HG03039 (cell line): ENCODE measurements around the gene PER3.
A peak's percentile ranks its signal among the peaks of the same experiment; 100 is the strongest.
"Not testable (repeated sequence)": the region's sequence is repeated elsewhere in the genome, so short reads cannot be mapped to it uniquely, and the experiment has no call there.

Experiments
- ATAC-seq: cut with Tn5 transposase; IDR thresholded peaks from one replicate; pipeline ENCODE4 v1.9.1; 2021; ENCODE audit warnings: mild to moderate bottlenecking, moderate library complexity; ENCODE audit not compliant: unreplicated experiment

PER3 gene

DNA sequence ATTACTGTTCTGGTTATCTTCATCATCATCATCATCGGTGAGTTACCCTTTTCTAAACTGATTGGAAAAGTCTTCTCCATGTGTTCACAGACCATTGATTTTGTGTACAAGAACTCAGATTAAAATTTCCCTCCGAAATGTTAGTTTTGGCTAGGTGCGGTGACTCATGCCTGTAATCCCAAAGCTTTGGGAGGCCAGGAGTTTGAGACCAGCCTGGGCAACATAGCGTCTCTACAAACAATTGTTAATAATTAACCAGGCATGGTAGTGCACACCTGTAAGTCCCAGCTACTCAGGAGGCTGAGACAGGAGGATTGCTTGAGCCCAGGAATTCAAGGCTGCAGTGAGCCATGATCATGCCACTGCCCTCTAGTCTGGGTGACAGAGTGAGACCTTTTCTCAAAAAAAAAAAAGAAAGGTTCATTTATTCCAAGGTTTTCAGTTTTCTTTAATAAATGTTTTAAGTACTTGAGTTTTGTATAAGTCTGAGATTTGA is 5.9 kb upstream of the PER3 start:
- no peak for ATAC-seq

DNA sequence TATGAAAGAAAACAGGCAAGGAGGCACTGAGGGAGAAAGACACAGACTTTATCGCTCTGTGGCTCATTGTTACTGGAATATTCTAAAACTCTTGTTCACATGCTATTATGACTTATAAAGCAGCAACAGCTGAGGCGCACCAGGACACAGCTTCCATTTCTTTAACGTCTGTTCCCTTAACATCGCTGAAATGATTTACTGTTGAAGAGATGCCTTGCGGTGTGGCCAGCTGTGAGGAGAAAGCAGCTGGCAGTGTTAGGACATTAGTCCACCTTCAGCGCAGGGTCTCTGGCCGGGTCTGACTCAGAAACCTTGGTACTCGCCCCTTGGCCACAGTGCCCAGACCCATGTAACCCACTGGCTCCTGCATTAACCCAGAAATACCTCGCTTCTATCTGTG is 3.1 kb upstream of the PER3 start:
- ATAC-seq = no peak

DNA sequence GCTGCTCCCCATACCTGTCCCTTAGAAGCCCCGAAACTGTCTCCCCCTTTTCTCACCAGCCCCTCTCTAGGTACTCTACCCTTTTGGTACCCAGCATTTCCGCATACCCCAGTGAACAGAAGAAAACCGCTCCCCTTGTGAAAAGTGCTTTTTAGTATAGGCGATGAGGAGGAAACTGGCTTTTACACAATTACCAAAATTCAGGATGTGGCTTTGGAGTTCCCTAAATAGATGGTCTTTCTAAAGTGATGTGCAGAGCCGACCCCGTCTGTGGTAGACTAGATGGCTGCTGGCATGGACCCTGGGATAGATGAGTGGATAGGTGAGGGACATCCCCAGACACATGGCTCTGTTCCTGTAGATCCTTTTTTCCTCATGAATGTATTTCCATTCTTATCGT is 2.6 kb upstream of the PER3 start:
- ATAC-seq = no peak

DNA sequence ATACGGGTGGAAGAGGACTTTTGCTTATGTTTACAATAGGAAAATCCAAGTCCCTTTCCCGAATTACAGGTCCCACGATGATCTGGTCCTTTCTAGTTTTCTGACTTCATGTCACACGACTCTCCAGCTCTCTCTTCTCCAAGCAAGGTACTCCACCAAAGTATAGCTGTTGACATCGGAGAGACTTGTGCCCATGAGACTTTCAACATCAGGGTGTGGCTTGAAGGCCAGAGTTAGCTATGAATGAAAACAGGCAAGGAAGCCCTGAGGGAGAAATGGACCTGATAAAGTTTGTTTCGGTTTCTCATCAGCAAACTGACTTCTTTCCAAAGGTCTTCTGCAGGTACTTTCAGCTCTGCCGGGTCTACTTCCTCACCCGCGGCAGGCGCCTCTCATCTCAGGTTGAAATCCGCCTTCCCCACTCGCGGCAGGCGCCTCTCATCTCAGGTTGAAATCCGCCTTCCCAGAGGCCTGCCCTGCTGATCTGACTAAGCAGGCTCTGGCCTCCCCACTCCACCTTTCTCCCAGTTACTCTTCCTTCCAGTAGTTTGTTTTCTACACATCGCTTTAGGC is 2.1 kb upstream of the PER3 start:
- ATAC-seq = no peak

DNA sequence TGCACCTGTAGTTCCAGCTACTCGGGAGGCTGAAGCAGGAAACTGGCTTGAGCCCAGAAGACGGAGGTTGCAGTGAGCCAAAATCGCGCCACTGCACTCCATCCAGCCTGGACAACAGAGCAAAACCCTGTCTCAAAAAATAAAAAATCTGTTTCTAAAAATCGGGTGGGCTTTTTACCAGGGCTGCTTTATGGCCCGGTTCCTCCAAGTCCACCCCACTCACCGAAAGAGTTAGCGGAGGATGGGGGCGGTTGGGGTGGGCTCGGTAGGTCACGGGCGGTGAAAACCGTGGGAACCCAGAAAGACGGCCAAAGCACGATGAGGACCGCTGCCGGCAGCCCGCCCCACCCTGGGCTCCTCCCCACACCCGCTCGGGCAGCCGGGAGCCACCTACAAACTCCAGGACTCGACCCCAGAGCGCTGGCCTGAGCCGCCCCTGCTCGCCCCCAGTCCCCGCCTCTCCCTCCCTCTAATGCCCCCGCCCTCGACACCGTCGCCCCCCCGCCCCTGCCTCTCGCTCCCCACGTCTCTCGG is 846 bp upstream of the PER3 start:
- ATAC-seq = no peak

DNA sequence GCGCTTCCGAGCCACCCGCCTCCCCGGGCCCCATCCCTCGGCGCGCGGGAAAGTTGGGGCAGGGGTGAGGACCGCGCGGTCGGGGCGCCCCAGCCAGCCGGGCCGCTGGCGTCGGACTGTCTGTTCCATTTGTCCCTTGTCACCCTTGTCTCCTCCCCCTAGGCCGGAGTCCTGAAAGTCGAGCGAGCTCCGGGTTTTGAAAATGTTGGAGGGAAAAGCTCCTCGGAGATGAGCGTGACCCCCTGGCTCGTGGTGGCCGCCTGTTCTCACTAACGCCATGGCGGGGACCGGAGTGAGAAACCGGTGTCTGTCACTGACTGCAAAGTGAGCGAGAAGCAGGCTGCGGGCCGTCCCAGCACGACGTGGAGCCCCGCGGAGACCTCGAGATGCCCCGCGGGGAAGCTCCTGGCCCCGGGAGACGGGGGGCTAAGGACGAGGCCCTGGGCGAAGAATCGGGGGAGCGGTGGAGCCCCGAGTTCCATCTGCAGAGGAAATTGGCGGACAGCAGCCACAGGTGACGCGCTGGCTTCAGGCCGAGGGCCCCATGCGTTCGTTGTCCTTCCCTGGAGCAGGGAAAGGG is 491 bp downstream of the PER3 start:
- peak; percentile 3 for ATAC-seq

DNA sequence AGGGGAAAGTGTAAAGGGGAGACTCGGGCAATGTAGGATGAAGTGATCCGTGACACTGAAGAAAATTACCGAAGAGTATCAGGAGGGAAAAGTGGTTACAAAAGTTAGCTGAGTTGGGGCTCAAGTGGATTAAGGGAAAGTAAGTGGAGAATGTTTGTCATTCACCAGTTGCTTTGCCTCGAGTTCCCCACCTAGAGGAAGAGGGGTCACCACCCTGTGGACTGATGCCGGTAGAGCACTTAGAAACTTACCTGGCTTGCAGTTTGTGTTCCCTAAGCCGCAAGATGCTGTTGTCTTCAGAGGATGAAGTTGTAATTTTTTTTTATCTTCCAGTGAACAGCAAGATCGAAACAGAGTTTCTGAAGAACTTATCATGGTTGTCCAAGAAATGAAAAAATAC is 1.0 kb downstream of the PER3 start:
- ATAC-seq = no peak

DNA sequence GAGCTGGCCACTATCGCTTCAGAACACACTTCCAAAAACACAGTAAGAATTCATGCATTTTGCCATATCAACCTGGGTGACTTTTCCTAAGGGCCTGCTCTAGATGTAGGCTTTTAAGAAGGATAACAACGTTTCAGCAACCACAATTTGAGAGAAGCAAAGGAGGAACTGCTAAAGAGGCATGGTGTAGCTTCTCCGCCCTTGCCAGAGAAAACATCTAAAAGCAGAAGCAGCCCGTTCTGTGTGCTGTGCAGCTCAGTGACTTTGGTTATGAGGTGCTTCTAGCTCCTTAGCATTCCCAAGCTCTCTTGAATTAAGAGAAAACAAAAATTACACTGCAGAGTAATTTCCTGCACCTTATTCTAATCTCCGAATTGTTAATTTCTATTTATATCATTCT is 2.7 kb downstream of the PER3 start:
- ATAC-seq = no peak

DNA sequence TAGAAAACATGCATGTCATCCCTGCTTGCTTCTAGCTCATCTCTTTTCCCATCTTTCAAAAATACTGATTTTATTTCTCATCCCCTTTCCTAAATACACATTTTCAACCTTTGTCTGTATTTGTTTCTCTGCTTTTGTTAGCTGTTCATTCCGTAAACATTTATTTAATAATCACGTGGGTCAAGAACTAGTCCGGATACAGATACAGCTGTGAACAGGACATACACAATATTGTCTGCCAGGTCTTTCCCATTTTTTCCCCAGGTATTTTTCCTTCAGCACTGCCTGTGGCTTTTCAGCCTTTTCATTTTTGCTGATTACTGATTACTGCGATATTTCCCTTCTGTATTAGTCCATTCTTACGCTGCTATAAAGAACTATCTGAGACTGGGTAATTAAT is 5.7 kb downstream of the PER3 start:
- ATAC-seq = no peak

DNA sequence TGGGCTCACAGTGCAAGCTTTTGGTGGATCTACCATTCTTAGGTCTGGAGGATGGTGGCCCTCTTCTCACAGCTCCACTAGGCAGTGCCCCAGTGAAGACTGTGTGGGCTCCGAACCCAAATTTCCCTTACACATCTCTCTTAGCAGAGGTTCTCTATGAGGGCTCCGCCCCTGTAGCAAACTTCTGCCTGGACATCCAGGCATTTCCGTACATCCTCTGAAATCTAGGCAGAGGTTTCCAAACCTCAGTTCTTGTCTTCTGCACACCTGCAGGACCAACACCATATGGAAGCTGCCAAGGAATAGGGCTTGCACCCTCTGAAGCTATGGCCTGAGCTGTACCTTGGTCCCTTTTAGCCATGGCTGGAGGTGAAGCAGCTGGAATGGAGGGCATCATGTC is 6.9 kb downstream of the PER3 start:
- not testable (repeated sequence) for ATAC-seq

DNA sequence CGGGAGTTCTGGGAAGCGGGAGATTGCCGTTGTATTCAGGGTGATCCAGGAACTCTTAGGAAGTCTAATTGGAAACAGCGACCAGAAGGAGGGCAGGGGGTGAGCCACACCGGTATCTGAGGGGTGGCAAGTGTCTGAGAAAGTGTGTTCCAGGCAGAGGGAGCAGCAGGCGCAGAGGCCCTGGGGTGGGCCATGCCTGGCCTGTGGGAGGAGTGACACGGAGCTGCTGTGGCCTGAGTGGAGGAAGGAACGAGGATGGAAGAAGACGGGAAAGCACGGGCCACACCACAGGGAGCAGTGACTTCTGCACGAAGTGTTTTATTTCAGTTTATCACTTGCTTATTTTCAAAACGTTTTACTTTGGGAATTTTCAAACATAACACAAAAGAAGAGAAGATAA is 11.3 kb downstream of the PER3 start:
- no peak for ATAC-seq

DNA sequence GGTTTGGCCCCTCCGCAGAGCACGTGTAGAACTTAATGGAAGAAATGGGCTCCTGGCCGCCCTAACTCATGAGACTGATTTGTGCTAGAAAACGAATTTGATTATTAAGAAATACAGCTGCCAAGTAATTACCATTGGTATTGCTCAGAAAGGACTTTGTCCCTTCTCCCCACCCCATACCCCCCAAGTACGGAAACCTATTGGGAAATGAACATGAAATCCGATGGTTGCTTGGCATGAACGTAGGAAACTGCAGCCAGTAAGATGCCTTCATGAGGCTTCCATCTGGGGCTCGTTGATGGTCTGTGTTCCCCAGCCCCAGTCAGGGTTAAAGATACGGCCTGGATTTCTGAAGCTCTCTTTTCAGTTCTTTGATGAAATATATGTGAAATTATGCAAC is 21.4 kb downstream of the PER3 start:
- ATAC-seq = no peak

DNA sequence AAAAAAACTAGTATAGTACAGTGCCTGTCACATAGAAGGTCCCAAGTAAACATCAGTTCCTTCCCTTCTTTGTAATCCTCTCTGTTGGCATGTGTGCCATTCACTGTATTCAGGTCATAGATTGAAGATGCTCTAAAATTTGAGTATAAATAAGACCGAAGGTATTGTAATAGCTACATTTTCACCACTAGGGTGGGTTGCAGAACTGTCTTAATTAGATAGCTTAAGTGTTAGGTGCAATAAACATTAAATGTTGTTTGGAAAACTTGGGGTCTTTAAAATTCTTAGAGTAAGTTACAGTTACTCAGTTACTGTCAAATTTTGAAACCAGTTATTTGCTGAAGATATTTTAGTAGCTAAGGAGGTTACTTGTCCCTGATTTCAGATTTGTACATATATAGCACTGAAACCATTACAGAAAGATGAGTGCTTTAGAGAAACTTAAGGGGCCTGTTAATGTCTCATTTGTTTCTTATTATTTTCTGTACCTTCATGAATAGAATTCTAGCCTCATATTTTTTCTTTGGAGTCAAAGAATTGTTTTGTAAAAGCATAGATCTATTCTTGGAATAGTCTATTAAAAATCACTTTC is 24.3 kb downstream of the PER3 start:
- no peak for ATAC-seq

DNA sequence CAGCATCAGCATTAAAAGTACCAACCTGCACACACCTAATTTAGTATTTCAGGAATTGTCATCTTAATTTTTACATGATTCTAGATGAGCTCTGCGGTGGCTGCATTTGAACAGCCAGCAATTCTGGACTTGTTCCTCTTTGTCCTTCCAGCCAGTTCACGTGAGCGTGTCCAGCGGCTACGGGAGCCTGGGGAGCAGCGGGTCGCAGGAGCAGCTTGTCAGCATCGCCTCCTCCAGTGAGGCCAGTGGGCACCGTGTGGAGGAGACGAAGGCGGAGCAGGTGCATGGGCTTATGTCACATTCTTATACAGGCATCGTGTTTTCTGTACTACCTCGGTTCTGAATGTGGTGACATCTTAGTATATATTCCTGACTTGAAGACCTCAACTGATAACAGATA is 25.7 kb downstream of the PER3 start:
- no peak for ATAC-seq

DNA sequence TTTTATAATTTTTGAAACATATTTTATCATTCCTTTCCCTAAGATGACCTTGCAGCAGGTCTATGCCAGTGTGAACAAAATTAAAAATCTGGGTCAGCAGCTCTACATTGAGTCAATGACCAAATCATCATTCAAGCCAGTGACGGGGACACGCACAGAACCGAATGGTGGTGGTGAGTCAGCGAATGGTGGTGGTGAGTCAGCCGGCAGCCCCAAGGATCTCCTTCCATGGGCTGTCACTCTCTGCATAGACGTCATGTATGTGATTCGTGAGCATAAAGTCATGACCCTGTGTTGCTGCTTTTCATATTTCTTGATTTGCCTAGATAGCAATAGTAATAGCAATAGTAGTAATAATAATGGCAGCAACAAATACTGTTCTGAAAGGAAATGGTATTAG is 26.3 kb downstream of the PER3 start:
- no peak for ATAC-seq

DNA sequence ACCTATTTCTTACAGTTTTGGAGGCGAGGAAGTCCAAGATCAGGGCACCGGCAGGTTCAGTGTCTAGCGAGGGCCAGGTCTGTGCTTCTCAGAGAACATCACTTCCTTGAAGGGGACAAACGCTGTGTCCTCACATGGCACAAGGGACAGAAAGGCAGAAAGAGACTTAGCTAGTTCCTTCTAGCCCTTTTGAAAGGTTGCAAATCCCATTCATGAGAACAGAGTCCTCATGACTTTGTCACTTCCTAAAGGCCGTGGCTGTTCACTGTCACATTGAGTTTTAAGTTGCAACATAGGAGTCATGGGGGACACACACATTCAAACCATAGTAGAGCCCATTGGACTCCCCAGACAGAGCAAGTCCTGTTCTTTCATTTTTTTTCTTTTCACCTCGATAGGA is 27.4 kb downstream of the PER3 start:
- no peak for ATAC-seq

DNA sequence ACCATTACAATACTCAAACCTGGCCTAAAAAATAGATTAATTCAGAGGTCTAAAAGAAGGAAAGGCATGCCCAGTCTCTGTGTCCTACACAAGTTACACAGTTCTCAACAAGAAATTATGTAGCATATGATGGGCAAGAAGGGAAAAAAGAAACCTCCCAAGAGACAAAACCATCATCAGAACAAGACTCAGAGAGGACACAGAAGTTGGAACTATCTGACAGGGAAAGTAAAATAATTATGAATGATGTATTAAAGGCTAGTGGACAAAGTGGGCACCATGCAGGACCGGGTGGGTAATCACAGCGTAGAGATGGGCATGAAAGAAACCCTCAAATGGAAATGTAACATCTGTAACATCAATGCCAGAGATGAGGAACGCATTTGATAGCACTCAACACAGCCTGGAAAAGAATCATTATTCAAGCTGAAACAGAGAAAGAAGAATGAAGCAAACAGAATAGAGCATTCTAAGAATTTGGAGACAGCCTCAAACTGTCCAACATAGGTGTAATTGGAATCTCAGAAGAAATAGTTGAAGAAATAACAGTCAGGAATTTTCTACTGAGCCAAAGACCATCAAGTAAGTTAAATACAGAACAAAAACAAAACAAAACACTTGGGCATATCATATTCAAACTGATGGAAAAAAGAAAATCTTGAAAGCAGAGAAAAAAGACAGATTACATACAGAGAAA is 29.7 kb downstream of the PER3 start:
- ATAC-seq = no peak

DNA sequence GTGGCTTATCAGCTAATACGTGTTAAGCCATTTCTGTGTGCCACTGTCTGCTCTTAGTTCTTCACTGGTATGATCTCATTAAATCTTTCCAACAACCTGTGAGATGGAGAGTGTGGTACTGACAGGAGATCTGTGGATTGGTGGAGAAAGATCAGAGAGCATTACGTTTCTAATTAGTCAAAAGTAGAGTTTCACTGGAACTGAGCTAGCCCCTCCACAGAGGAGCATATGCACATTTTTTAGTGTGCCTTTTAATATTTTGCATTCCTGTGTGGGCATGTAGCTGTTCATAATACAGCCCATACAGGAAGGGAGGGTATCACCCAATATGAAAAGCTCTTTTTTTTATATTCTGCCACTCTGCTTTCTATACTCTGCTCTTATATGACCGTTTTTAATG is 37.2 kb downstream of the PER3 start:
- ATAC-seq = no peak

DNA sequence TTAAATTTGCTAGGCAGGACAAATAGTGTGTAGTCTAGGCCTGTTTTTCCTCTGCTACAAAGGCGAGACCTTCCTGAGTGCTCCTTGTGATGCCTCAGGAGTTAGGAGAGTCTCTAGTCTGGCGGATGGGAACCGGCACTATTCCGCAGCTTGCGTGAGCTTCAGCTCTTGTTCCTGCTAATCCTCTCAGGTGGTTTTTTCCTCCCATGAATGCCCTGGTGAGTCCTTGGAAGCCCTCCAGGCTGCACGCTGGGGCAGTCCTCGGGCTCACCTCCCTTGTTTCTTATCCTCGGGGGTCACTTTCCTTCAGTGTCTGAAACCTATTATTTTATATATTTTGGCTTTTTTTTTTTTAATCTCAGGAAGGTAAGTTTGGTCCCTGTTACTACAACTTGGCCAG is 40.6 kb downstream of the PER3 start:
- no peak for ATAC-seq

DNA sequence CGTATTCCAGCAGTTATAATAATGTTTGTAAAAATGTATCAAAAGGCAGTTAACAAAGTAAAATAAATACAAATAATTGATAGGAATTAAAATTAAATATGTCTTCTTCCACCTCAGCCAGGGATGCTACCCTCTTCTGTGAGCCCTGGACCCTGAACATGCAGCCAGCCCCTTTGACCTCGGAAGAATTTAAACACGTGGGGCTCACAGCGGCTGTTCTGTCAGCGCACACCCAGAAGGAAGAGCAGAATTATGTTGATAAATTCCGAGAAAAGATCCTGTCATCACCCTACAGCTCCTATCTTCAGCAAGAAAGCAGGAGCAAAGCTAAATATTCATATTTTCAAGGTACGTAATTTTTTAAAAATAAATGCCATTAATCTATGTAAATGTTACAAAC is 42.3 kb downstream of the PER3 start:
- ATAC-seq = no peak

DNA sequence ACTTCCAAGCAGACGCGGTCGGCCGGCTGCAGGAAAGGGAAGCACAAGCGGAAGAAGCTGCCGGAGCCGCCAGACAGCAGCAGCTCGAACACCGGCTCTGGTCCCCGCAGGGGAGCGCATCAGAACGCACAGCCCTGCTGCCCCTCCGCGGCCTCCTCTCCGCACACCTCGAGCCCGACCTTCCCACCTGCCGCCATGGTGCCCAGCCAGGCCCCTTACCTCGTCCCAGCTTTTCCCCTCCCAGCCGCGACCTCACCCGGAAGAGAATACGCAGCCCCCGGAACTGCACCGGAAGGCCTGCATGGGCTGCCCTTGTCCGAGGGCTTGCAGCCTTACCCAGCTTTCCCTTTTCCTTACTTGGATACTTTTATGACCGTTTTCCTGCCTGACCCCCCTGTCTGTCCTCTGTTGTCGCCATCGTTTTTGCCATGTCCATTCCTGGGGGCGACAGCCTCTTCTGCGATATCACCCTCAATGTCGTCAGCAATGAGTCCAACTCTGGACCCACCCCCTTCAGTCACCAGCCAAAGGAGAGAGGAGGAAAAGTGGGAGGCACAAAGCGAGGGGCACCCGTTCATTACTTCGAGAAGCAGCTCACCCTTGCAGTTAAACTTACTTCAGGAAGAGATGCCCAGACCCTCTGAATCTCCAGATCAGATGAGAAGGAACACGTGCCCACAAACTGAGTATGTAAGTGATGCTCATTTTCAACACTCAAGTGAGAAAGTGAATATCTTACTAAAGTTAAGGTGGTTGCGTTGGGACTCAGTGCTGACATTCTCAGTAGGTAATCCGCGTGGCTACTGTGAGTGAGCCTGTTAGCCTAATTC is 43.2 kb downstream of the PER3 start:
- no peak for ATAC-seq
